Stomach (tissue), 9 donors: Measurements from ENCODE around the gene BAIAP2L1. TPM values are rescaled to one million over a fixed set of nuclear protein-coding genes. Genes with fewer than 3 reads are reported as not detected.

Experiments used
- DNase-seq, 2 donors: peaks; one replicate each; pipeline versions ENCODE4 v3.0.0 to v3.0.0-alpha.2; 2013 to 2019
- H3K27ac ChIP-seq, 5 donors: fragments of 200-600 bp in 4 of 5; sonication (generic) in 4 of 5; one replicate each; pipeline ENCODE4 v1.5.1; 2013 to 2019; ENCODE audit warnings: mild to moderate bottlenecking in 1 of 5, moderate library complexity in 1 of 5
- H3K27me3 ChIP-seq, 3 donors: fragments of 200-600 bp; sonication (generic); one replicate each; pipeline ENCODE4 v1.5.1; 2017 to 2019; ENCODE audit warnings: mixed run types in 1 of 3
- H3K36me3 ChIP-seq, 4 donors: fragments of 200-600 bp; sonication (generic); 1 replicate in 3 of 4; 2 replicates in 1 of 4; pipeline ENCODE4 v1.5.1; 2016 to 2019
- H3K4me1 ChIP-seq, 4 donors: fragments of 200-600 bp; sonication (generic); one replicate each; pipeline ENCODE4 v1.5.1; 2016 to 2019
- H3K4me3 ChIP-seq, 4 donors: fragments of 200-600 bp; sonication (generic) in 3 of 4; one replicate each; pipeline ENCODE4 v1.5.1; 2016 to 2019; ENCODE audit warnings: mild to moderate bottlenecking in 1 of 4
- H3K9me3 ChIP-seq, 4 donors: fragments of 200-600 bp; sonication (generic); one replicate each; pipeline ENCODE4 v1.5.1; 2016 to 2019
- EP300 ChIP-seq: sonication (generic); formaldehyde crosslinking; IDR thresholded peaks from one replicate; pipeline ENCODE4 v1.6.1; 2017; ENCODE audit warnings: antibody characterized with exemption
- POLR2A ChIP-seq, 4 donors: fragments of 450-650 bp; IDR thresholded peaks; one replicate each; pipeline ENCODE4 v1.6.1; 2016; ENCODE audit warnings: antibody characterized with exemption in 4 of 4, control low read depth in 2 of 4, mild to moderate bottlenecking in 1 of 4, moderate library complexity in 1 of 4
- POLR2AphosphoS5 ChIP-seq, 3 donors: sonication (generic); formaldehyde crosslinking; IDR thresholded peaks; one replicate each; pipeline ENCODE4 v1.6.1; 2016; ENCODE audit warnings: antibody characterized with exemption in 3 of 3
- WGBS, 5 donors: extraction: QIAGEN DNeasy Blood & Tissue Kit in 3 of 5; methylation state at CpG; one replicate each; pipeline versions ENCODE4 v1.1.5 to v1.1.7; 2013 to 2018; 5-methylcytosine and 5-hydroxymethylcytosine counted together
- intact Hi-C: fragments of 100-400 bp; cut with DNase I; formaldehyde crosslinking; loops from one replicate; pipeline ENCODE4 v1.15.1; 2023; ENCODE audit warnings: low total_unique reads
- polyA plus RNA-seq, 3 donors: library from polyadenylated mRNA; stranded (reverse); fragments of 200-250 nt; gene quantifications; one replicate each; pipeline ENCODE4 v1.2.3, GENCODE V29; 2013
- total RNA-seq, 5 donors: library from RNA; depleted of rRNA; stranded (reverse); fragments of >200 nt; gene quantifications; one replicate each; pipeline versions ENCODE4 v1.1.0 to v1.2.3, GENCODE V29; 2014 to 2016
- TF ChIP-seq, protein P1 (sequence below), 7 experiments: fragments of 450-650 bp in 4 of 7; fragments of 200-600 bp in 3 of 7; sonication (generic) in 3 of 7; IDR thresholded peaks; one replicate each; pipeline ENCODE4 v1.5.1; 2016 to 2019; ENCODE audit warnings: antibody characterized with exemption in 7 of 7, control low read depth in 2 of 7, mild to moderate bottlenecking in 1 of 7
- donor health status: healthy with polysubstance abuse.
- donor health status: Bipolar disorder and iron deficiency.
- donor health status: healthy.

BAIAP2L1 gene
- total and polyA plus RNA-seq, 8 donors, result 20.6 to 78.2 (median 50.0) TPM

DNA sequence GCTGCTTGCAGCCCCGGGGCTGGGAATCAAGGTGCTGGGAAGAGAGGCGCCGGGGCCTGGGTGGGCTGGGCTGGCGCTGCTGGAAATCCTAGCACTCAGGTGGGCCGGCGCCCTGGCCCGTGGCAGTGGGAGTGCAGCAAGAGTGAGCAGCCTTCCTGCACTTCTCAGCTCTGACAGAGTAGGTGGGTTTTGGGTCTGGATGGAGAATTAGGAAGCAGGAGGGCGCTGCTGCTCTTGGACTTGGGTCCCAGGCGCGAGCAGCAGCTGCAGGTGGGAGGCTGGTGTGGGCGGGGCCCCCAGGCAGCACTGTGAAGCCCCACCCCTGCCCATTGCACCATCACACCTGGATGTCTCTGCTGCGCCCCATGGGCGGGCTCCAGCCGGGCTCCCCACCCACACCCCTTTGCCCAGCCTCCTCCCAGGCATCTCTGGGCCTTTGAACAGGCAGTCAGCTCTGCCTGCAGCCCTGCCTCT lies 113.4 kb downstream of the BAIAP2L1 start:
- no peaks in the 10 kb centered on the region for H3K27me3 ChIP-seq
- peaks cover 12 to 52% (median 35%) of the 10 kb centered on the region in 4 donors for H3K36me3 ChIP-seq
- peak; percentile 75 to 90 for DNase-seq
- TF ChIP-seq EP300 (no peak), POLR2AphosphoS5 (IDR thresholded peaks at IDR 0.05) (no peak), POLR2A (IDR thresholded peaks at IDR 0.05) (no peak)
- TF ChIP-seq, protein P1, sequence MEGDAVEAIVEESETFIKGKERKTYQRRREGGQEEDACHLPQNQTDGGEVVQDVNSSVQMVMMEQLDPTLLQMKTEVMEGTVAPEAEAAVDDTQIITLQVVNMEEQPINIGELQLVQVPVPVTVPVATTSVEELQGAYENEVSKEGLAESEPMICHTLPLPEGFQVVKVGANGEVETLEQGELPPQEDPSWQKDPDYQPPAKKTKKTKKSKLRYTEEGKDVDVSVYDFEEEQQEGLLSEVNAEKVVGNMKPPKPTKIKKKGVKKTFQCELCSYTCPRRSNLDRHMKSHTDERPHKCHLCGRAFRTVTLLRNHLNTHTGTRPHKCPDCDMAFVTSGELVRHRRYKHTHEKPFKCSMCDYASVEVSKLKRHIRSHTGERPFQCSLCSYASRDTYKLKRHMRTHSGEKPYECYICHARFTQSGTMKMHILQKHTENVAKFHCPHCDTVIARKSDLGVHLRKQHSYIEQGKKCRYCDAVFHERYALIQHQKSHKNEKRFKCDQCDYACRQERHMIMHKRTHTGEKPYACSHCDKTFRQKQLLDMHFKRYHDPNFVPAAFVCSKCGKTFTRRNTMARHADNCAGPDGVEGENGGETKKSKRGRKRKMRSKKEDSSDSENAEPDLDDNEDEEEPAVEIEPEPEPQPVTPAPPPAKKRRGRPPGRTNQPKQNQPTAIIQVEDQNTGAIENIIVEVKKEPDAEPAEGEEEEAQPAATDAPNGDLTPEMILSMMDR (IDR thresholded peaks at IDR 0.05), result no peak
- H3K27ac ChIP-seq, result peak overlapping the region; percentile 66 to 99 (median 99)
- H3K4me3 ChIP-seq, result peak overlapping the region in 2 of 4 donors; percentile 84 to 93
- WGBS, 5 donors, result 50 to 75% (median 57%) methylated on average over 11 to 14 of the region's 14 CpGs
- H3K9me3 ChIP-seq, result no peaks in the 10 kb centered on the region
- intact Hi-C loops, result no loop called here
- peaks cover 79 to 96% (median 92%) of the 10 kb centered on the region in 4 donors for H3K4me1 ChIP-seq

DNA sequence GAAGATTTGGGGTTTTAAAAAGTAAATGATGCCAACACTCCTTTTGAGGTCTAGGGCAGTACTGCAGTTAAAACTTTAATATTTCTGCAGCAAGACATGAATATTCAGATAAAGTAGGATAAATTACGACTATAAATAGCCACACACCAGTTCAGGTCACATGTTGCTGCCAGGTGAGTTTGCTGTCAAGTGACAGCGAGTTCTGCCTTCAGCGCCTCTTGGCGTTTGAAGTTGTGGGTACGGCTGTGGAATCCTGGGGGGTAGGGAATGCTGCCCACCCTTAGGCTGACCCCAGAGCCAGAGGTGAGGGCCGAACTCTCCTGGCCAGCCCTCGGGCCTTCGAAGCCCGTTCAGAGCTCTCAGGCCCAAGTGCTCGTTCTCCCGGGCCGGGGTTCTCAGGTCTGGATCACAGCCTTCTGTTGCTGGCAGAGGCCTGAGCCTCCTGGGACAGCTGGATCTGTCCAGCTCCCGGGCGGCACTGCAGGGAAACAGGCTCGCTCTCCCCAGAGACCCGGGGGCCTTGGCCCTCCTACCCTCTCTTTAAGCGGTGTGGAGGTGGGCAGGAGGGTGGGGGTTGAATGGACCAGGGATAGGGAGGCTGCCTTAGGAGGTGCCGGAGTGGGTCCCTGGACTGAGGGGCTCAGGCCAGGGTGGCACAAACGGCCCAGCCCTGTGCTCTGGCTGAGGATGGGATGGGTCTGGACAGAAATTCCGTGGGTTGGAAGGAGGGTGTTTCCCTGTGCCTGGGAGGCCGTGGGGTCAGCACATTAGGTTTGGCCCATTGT lies 114.0 kb downstream of the BAIAP2L1 start:
- H3K9me3 ChIP-seq, result no peaks in the 10 kb centered on the region
- no peak for TF ChIP-seq EP300
- 34 to 68% (median 56%) methylated on average over 11 to 21 of the region's 21 CpGs for whole genome bisulfite sequencing, 5 donors
- peak in 1 of 2 donors; percentile 46 for DNase-seq
- peaks cover 78 to 96% (median 89%) of the 10 kb centered on the region in 4 donors for H3K4me1 ChIP-seq
- H3K4me3 ChIP-seq, result peak overlapping the region in 3 of 4 donors; percentile 84 to 99 (median 93)
- H3K27me3 ChIP-seq, result no peaks in the 10 kb centered on the region
- intact Hi-C loops, result no loop called here
- H3K27ac ChIP-seq, result peak overlapping the region; percentile 90 to 99 (median 99)
- peaks cover 6 to 46% (median 28%) of the 10 kb centered on the region in 4 donors for H3K36me3 ChIP-seq

- Histone ChIP-seq H3K4me3 (peak overlapping the region; percentile 84 to 99 (median 96)), H3K9me3 (no peaks in the 10 kb centered on the region), H3K4me1 (peaks cover 72 to 88% (median 81%) of the 10 kb centered on the region in 4 donors), H3K27me3 (no peaks in the 10 kb centered on the region), H3K36me3 (peaks cover 0 to 38% (median 21%) of the 10 kb centered on the region in 4 donors), H3K27ac (peak overlapping the region; percentile 90 to 99 (median 99))
- intact Hi-C loops, result no loop called here
- DNase-seq, result peak in 1 of 2 donors; percentile 62
- 37 to 47% (median 45%) methylated on average over 11 to 14 of the region's 14 CpGs for WGBS, 5 donors
- TF ChIP-seq POLR2AphosphoS5 (IDR thresholded peaks at IDR 0.05), result peak in 2 of 3 donors; percentile 50 to 61
- no peak for TF ChIP-seq EP300
- TF ChIP-seq, protein P1 (IDR thresholded peaks at IDR 0.05), result no peak
- no peak for TF ChIP-seq POLR2A (IDR thresholded peaks at IDR 0.05)
Observed at GRCh38 chr7:98286093-98286539, 114.8 kb downstream of the BAIAP2L1 start.

DNA sequence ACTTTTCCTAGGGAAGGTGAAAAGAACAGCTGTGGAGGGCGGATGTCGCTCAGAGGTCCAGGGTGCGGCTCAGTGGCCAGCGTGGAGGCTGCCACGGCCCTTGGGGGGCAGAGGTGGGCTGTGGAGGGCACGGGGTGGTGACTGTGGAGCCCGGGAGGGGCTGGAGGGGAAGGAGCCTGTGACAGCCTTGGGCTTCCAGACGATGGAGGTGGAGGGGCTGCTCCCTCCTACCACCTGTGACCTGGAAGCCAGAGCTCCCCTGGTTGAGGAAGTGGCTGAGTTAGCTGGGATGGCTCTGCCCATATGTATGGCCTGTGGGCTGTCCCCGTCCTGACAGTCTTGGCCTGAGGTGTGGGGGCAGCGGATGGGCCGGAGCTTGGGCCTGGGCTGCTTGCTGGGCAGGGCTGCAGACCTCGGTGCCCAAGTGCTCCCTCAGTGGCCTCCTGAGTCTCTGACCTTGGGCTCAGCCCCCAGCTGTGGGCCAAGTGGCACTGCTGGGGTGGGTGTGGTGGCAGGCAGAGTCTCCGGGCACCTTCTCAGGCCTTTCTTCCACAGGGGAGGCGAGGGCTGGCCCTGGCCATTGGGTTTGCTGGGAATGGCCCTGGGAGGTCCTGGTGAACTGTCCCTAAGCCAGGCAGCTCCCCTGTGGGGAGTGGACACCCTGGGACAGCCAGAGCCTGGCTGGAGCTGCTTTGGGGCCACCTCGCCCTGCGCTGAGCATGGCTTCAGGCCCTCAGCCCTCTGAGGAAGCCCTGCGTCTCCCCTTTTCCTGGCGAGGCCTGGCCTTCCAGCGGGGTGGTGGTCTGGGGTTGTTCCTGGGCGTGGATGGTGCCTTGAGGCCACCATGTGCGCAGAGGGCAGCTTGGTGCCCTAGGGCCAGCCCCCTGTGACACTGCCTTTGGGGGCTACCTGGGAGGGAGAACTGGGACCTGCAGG lies 115.5 kb downstream of the BAIAP2L1 start:
- no peaks in the 10 kb centered on the region for H3K27me3 ChIP-seq
- 46 to 62% (median 51%) methylated on average over 8 to 21 of the region's 21 CpGs for WGBS, 5 donors
- peaks cover 74 to 87% (median 80%) of the 10 kb centered on the region in 4 donors for H3K4me1 ChIP-seq
- H3K4me3 ChIP-seq, result peak overlapping the region; percentile 84 to 99 (median 96)
- TF ChIP-seq POLR2AphosphoS5 (IDR thresholded peaks at IDR 0.05) (no peak), EP300 (no peak), POLR2A (IDR thresholded peaks at IDR 0.05) (no peak)
- TF ChIP-seq, protein P1 (IDR thresholded peaks at IDR 0.05), result no peak
- peaks cover 0 to 31% (median 17%) of the 10 kb centered on the region in 4 donors for H3K36me3 ChIP-seq
- DNase-seq, result no peak
- intact Hi-C loops, result no loop called here
- no peaks in the 10 kb centered on the region for H3K9me3 ChIP-seq
- peak overlapping the region; percentile 90 to 99 (median 99) for H3K27ac ChIP-seq
